ENCODE results near the gene ADAM22.

ADAM22 gene

GRCh38 chr7:88147949-88148348, 213.9 kb downstream of the ADAM22 start:
- H4K8ac ChIP-seq (ENCODE audit: low read depth, low read length): no peak overlapping the region
- no peak overlapping the region for H3K14ac ChIP-seq (ENCODE audit: low read length)
- H3K18ac ChIP-seq (ENCODE audit: low read length): no peak overlapping the region
- no peak overlapping the region for H2BK120ac ChIP-seq (ENCODE audit: insufficient read depth, low read length, poor library complexity)
- H2BK5ac ChIP-seq (ENCODE audit: low read depth, low read length, poor library complexity): no peak overlapping the region
- H3K36me3 ChIP-seq (ENCODE audit: control insufficient read depth in 1 of 2, insufficient read depth in 2 of 2, low read length in 2 of 2): no peaks in the 10 kb centered on the region
- H3K9ac ChIP-seq (ENCODE audit: low read length): no peak overlapping the region
- H3K4me3 ChIP-seq (ENCODE audit: low read depth, low read length): no peak overlapping the region
- no peak overlapping the region for H3K27ac ChIP-seq (ENCODE audit: low read depth, low read length)
- no peak overlapping the region for H2BK12ac ChIP-seq (ENCODE audit: low read length)
- no peaks in the 10 kb centered on the region for H3K79me1 ChIP-seq (ENCODE audit: low read length)
- H4K91ac ChIP-seq (ENCODE audit: low read depth, low read length): no peak overlapping the region
- H3K23ac ChIP-seq (ENCODE audit: low read length): no peak overlapping the region
- no peak overlapping the region for H3K4me2 ChIP-seq (ENCODE audit: low read length)
- no peak overlapping the region for H2AFZ ChIP-seq (ENCODE audit: insufficient read depth, low read length, poor library complexity)
- no CpG with 5 or more reads among the region's 1 CpG for WGBS (ENCODE audit: extremely low coverage, insufficient coverage, insufficient read length)
- DNase-seq: no peak
- H3K9me3 ChIP-seq (ENCODE audit: insufficient read depth, low read depth, low read length): peaks cover 2% of the 10 kb centered on the region
- no peak overlapping the region for H4K12ac ChIP-seq (ENCODE audit: low read depth, low read length)
- H3K79me2 ChIP-seq (ENCODE audit: control insufficient read depth, insufficient read depth, low read length, poor library complexity): no peaks in the 10 kb centered on the region
- no peak overlapping the region for H2AK5ac ChIP-seq (ENCODE audit: low read length)
- H3K4me1 ChIP-seq (ENCODE audit: control insufficient read depth in 1 of 2, insufficient read depth in 2 of 2, low read length in 2 of 2): no peaks in the 10 kb centered on the region
- H3K27me3 ChIP-seq (ENCODE audit: insufficient read depth, low read length): no peaks in the 10 kb centered on the region
- H3K4ac ChIP-seq (ENCODE audit: low read depth, low read length): no peak overlapping the region

- Histone ChIP-seq H3K14ac (ENCODE audit: low read length) (no peak overlapping the region), H2AK5ac (ENCODE audit: low read length) (no peak overlapping the region), H3K18ac (ENCODE audit: low read length) (no peak overlapping the region), H4K12ac (ENCODE audit: low read depth, low read length) (no peak overlapping the region), H3K79me2 (ENCODE audit: control insufficient read depth, insufficient read depth, low read length, poor library complexity) (no peaks in the 10 kb centered on the region), H3K4me1 (ENCODE audit: control insufficient read depth in 1 of 2, insufficient read depth in 2 of 2, low read length in 2 of 2) (no peaks in the 10 kb centered on the region), H3K27me3 (ENCODE audit: insufficient read depth, low read length) (no peaks in the 10 kb centered on the region), H2BK5ac (ENCODE audit: low read depth, low read length, poor library complexity) (no peak overlapping the region), H3K4me2 (ENCODE audit: low read length) (no peak overlapping the region), H4K91ac (ENCODE audit: low read depth, low read length) (no peak overlapping the region), H3K79me1 (ENCODE audit: low read length) (no peaks in the 10 kb centered on the region), H2BK120ac (ENCODE audit: insufficient read depth, low read length, poor library complexity) (no peak overlapping the region), H2AFZ (ENCODE audit: insufficient read depth, low read length, poor library complexity) (no peak overlapping the region), H2BK12ac (ENCODE audit: low read length) (no peak overlapping the region), H3K36me3 (ENCODE audit: control insufficient read depth in 1 of 2, insufficient read depth in 2 of 2, low read length in 2 of 2) (no peaks in the 10 kb centered on the region), H3K4me3 (ENCODE audit: low read depth, low read length) (no peak overlapping the region), H3K23ac (ENCODE audit: low read length) (no peak overlapping the region), H4K8ac (ENCODE audit: low read depth, low read length) (no peak overlapping the region), H3K9ac (ENCODE audit: low read length) (no peak overlapping the region), H3K27ac (ENCODE audit: low read depth, low read length) (no peak overlapping the region), H3K4ac (ENCODE audit: low read depth, low read length) (no peak overlapping the region), H3K9me3 (ENCODE audit: insufficient read depth, low read depth, low read length) (peaks cover 2% of the 10 kb centered on the region)
- no peak for DNase-seq
- no CpG with 5 or more reads among the region's 4 CpGs for WGBS (ENCODE audit: extremely low coverage, insufficient coverage, insufficient read length)
Observed at GRCh38 chr7:88150033-88150432, 216.0 kb downstream of the ADAM22 start.

- H3K4ac ChIP-seq (ENCODE audit: low read depth, low read length): no peak overlapping the region
- H3K23ac ChIP-seq (ENCODE audit: low read length): no peak overlapping the region
- no peak overlapping the region for H3K9ac ChIP-seq (ENCODE audit: low read length)
- no CpG with 5 or more reads among the region's 7 CpGs for WGBS (ENCODE audit: extremely low coverage, insufficient coverage, insufficient read length)
- no peaks in the 10 kb centered on the region for H3K79me2 ChIP-seq (ENCODE audit: control insufficient read depth, insufficient read depth, low read length, poor library complexity)
- no peak overlapping the region for H2AFZ ChIP-seq (ENCODE audit: insufficient read depth, low read length, poor library complexity)
- H3K18ac ChIP-seq (ENCODE audit: low read length): no peak overlapping the region
- no peak overlapping the region for H4K12ac ChIP-seq (ENCODE audit: low read depth, low read length)
- no peak overlapping the region for H2BK120ac ChIP-seq (ENCODE audit: insufficient read depth, low read length, poor library complexity)
- no peak for DNase-seq
- H3K27ac ChIP-seq (ENCODE audit: low read depth, low read length): no peak overlapping the region
- H4K91ac ChIP-seq (ENCODE audit: low read depth, low read length): no peak overlapping the region
- H3K14ac ChIP-seq (ENCODE audit: low read length): no peak overlapping the region
- H3K4me2 ChIP-seq (ENCODE audit: low read length): no peak overlapping the region
- H3K27me3 ChIP-seq (ENCODE audit: insufficient read depth, low read length): no peaks in the 10 kb centered on the region
- H3K36me3 ChIP-seq (ENCODE audit: control insufficient read depth in 1 of 2, insufficient read depth in 2 of 2, low read length in 2 of 2): no peaks in the 10 kb centered on the region
- no peaks in the 10 kb centered on the region for H3K4me1 ChIP-seq (ENCODE audit: control insufficient read depth in 1 of 2, insufficient read depth in 2 of 2, low read length in 2 of 2)
- peaks cover 2% of the 10 kb centered on the region for H3K9me3 ChIP-seq (ENCODE audit: insufficient read depth, low read depth, low read length)
- H3K4me3 ChIP-seq (ENCODE audit: low read depth, low read length): no peak overlapping the region
- H4K8ac ChIP-seq (ENCODE audit: low read depth, low read length): no peak overlapping the region
- H3K79me1 ChIP-seq (ENCODE audit: low read length): no peaks in the 10 kb centered on the region
- H2BK12ac ChIP-seq (ENCODE audit: low read length): no peak overlapping the region
- no peak overlapping the region for H2AK5ac ChIP-seq (ENCODE audit: low read length)
- no peak overlapping the region for H2BK5ac ChIP-seq (ENCODE audit: low read depth, low read length, poor library complexity)
Observed at GRCh38 chr7:88151119-88151790, 217.2 kb downstream of the ADAM22 start.

- Histone ChIP-seq H3K4me1 (ENCODE audit: control insufficient read depth in 1 of 2, insufficient read depth in 2 of 2, low read length in 2 of 2) (no peaks in the 10 kb centered on the region), H3K27me3 (ENCODE audit: insufficient read depth, low read length) (no peaks in the 10 kb centered on the region), H3K9ac (ENCODE audit: low read length) (no peak overlapping the region), H3K79me2 (ENCODE audit: control insufficient read depth, insufficient read depth, low read length, poor library complexity) (no peaks in the 10 kb centered on the region), H3K4me3 (ENCODE audit: low read depth, low read length) (no peak overlapping the region), H2BK120ac (ENCODE audit: insufficient read depth, low read length, poor library complexity) (no peak overlapping the region), H4K12ac (ENCODE audit: low read depth, low read length) (no peak overlapping the region), H2AFZ (ENCODE audit: insufficient read depth, low read length, poor library complexity) (no peak overlapping the region), H3K79me1 (ENCODE audit: low read length) (no peaks in the 10 kb centered on the region), H3K18ac (ENCODE audit: low read length) (no peak overlapping the region), H3K9me3 (ENCODE audit: insufficient read depth, low read depth, low read length) (peaks cover 2% of the 10 kb centered on the region), H4K91ac (ENCODE audit: low read depth, low read length) (no peak overlapping the region), H2BK12ac (ENCODE audit: low read length) (no peak overlapping the region), H3K4me2 (ENCODE audit: low read length) (no peak overlapping the region), H3K23ac (ENCODE audit: low read length) (no peak overlapping the region), H3K4ac (ENCODE audit: low read depth, low read length) (no peak overlapping the region), H3K36me3 (ENCODE audit: control insufficient read depth in 1 of 2, insufficient read depth in 2 of 2, low read length in 2 of 2) (no peaks in the 10 kb centered on the region), H3K27ac (ENCODE audit: low read depth, low read length) (no peak overlapping the region), H3K14ac (ENCODE audit: low read length) (no peak overlapping the region), H4K8ac (ENCODE audit: low read depth, low read length) (no peak overlapping the region), H2BK5ac (ENCODE audit: low read depth, low read length, poor library complexity) (no peak overlapping the region), H2AK5ac (ENCODE audit: low read length) (no peak overlapping the region)
- DNase-seq: no peak
Observed at GRCh38 chr7:88153378-88153777, 219.3 kb downstream of the ADAM22 start.
